ENCODE measurements around the gene CTBP1.

The CTBP1 gene

GRCh38 chr4:1199556-1200331 is 49.2 kb downstream of the CTBP1 start:
- TF ChIP-seq ZBTB7A (IDR thresholded peaks at IDR 0.05; ENCODE audit: low read depth), result no peak
- TF ChIP-seq, protein P1, sequence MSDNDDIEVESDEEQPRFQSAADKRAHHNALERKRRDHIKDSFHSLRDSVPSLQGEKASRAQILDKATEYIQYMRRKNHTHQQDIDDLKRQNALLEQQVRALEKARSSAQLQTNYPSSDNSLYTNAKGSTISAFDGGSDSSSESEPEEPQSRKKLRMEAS (IDR thresholded peaks at IDR 0.05), result no peak

- TF ChIP-seq ZBTB7A (IDR thresholded peaks at IDR 0.05; ENCODE audit: low read depth), result no peak
- no peak for TF ChIP-seq TEAD4 (IDR thresholded peaks at IDR 0.05)
- no peak for TF ChIP-seq EP300 (IDR thresholded peaks at IDR 0.05; ENCODE audit: borderline replicate concordance)
- TF ChIP-seq FOXM1 (IDR thresholded peaks at IDR 0.05; ENCODE audit: borderline replicate concordance, low read depth), result no peak
- no peak for TF ChIP-seq TAF1 (IDR thresholded peaks at IDR 0.05; ENCODE audit: low read depth)
- TF ChIP-seq CEBPB (IDR thresholded peaks at IDR 0.05), result no peak
- no peak for TF ChIP-seq YY1 (IDR thresholded peaks at IDR 0.05; ENCODE audit: low read depth)
- no peak for TF ChIP-seq EGR1 (IDR thresholded peaks at IDR 0.05)
- no peak for TF ChIP-seq CREB1 (IDR thresholded peaks at IDR 0.05; ENCODE audit: low read depth)
- no peak for TF ChIP-seq TCF12 (IDR thresholded peaks at IDR 0.05; ENCODE audit: low read depth)
- no peak for TF ChIP-seq NFIC (IDR thresholded peaks at IDR 0.05)
- TF ChIP-seq, protein P1 (IDR thresholded peaks at IDR 0.05), result no peak
- no peak for TF ChIP-seq USF1 (IDR thresholded peaks at IDR 0.05)
Measured at GRCh38 chr4:1198098-1198844, 50.7 kb downstream of the CTBP1 start.

DNA sequence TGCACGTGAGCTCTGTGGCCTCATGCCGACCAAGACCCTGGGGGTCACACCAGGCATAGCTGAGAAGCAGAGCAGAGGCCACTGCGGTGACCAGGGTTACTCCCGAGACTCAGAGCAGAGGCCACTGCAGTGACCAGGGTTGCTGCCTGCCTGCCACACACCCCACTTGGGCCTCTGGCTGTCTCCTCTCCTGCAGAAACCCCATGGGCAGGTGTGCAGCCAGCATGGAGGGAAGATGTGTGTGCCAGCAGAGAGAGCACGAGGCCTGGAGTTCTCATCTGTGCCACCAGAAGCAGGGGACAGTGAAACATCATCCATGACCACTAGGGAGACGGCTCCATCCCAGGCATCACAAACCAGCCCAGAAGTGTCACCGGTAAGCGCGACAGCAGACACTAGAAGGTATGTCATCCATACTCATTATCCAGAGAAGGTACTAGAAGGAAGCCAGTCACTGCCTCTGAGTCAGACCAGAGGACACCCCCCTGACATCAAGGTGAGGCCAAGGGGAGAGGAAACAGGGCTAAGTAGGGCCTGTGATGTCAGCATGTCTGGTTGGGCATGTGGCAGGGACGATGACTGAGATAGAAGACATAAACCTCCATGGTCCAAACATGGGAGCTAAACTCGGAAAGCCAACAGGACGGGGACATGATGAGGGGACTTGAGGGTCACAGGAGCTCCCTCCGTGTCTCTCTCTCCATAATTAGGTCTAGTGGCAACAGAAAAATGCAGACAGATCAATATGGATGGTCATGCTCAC is 52.3 kb downstream of the CTBP1 start:
- TF ChIP-seq TEAD4 (IDR thresholded peaks at IDR 0.05), result no peak

DNA sequence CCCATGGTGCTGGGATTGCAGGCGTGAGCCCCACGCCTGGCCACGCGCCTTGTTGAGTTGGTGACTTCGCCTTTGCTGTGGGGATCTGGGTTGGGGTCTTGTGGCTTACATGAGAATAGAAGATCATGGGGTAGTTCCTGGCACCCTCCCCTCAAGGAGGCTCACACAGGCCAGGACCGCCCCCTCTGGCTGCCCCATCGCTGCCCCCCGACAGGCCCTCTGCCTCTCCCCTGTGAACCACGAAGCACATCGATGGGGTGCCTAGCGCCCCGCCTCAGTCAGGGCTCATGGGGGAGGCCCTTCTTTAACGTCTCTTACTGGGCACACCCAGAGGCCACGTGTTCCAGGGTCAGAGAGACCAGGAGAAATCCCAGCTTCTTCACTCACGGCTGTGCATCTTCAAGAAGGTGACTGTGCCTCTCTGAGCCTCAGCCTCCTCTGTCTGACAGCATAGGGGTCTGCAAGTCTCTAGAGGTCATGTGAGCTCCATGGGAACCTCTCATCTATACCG is 53.0 kb downstream of the CTBP1 start:
- TF ChIP-seq RAD21 (IDR thresholded peaks at IDR 0.05; ENCODE audit: low read depth) (no peak), NFIC (IDR thresholded peaks at IDR 0.05) (no peak), USF1 (IDR thresholded peaks at IDR 0.05) (no peak), TAF1 (IDR thresholded peaks at IDR 0.05; ENCODE audit: low read depth) (no peak), TEAD4 (IDR thresholded peaks at IDR 0.05) (no peak), CREB1 (IDR thresholded peaks at IDR 0.05; ENCODE audit: low read depth) (no peak)
- TF ChIP-seq, protein P1 (IDR thresholded peaks at IDR 0.05), result no peak

DNA sequence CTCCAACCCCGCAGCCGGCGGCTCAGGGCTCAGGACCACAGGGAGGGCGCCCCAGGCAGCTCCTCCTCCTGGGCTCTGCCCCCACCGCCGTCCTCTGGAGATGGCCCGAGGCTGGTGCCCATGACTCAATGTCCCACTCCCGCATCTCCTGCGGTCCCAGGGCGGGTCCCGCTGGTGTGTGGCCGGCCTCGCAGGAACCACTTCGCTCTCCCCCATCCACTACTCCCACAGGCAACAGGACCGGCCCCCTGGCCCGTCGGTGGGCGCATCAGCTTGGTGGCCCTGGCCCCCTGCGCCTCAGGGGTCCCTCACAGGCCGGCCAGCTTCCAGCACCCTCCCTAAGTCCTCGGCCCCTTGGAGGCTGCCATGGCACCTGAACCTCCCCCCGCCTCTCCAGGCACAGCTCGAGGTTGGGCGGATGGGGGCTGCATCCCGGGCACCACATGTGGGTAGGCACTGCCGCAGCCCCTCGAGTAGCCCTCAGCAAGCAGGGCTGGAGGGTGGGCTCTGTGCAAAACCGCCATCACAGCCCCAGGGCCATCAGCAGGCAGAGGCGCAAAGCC is 53.7 kb downstream of the CTBP1 start:
- TF ChIP-seq, protein P2, sequence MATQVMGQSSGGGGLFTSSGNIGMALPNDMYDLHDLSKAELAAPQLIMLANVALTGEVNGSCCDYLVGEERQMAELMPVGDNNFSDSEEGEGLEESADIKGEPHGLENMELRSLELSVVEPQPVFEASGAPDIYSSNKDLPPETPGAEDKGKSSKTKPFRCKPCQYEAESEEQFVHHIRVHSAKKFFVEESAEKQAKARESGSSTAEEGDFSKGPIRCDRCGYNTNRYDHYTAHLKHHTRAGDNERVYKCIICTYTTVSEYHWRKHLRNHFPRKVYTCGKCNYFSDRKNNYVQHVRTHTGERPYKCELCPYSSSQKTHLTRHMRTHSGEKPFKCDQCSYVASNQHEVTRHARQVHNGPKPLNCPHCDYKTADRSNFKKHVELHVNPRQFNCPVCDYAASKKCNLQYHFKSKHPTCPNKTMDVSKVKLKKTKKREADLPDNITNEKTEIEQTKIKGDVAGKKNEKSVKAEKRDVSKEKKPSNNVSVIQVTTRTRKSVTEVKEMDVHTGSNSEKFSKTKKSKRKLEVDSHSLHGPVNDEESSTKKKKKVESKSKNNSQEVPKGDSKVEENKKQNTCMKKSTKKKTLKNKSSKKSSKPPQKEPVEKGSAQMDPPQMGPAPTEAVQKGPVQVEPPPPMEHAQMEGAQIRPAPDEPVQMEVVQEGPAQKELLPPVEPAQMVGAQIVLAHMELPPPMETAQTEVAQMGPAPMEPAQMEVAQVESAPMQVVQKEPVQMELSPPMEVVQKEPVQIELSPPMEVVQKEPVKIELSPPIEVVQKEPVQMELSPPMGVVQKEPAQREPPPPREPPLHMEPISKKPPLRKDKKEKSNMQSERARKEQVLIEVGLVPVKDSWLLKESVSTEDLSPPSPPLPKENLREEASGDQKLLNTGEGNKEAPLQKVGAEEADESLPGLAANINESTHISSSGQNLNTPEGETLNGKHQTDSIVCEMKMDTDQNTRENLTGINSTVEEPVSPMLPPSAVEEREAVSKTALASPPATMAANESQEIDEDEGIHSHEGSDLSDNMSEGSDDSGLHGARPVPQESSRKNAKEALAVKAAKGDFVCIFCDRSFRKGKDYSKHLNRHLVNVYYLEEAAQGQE (IDR thresholded peaks at IDR 0.05; ENCODE audit: low read depth), result no peak
- no peak for TF ChIP-seq USF1 (IDR thresholded peaks at IDR 0.05)
- no peak for TF ChIP-seq CEBPB (IDR thresholded peaks at IDR 0.05)
- no peak for TF ChIP-seq TEAD4 (IDR thresholded peaks at IDR 0.05)
- TF ChIP-seq EGR1 (IDR thresholded peaks at IDR 0.05), result no peak
- TF ChIP-seq RAD21 (IDR thresholded peaks at IDR 0.05; ENCODE audit: low read depth), result no peak
- TF ChIP-seq FOXM1 (IDR thresholded peaks at IDR 0.05; ENCODE audit: borderline replicate concordance, low read depth), result no peak
- TF ChIP-seq YY1 (IDR thresholded peaks at IDR 0.05; ENCODE audit: low read depth), result no peak
- TF ChIP-seq, protein P1 (IDR thresholded peaks at IDR 0.05), result no peak
- no peak for TF ChIP-seq TAF1 (IDR thresholded peaks at IDR 0.05; ENCODE audit: low read depth)
- no peak for TF ChIP-seq NFIC (IDR thresholded peaks at IDR 0.05)
- TF ChIP-seq ZBTB7A (IDR thresholded peaks at IDR 0.05; ENCODE audit: low read depth), result no peak
- TF ChIP-seq TCF12 (IDR thresholded peaks at IDR 0.05; ENCODE audit: low read depth), result no peak
- no peak for TF ChIP-seq CREB1 (IDR thresholded peaks at IDR 0.05; ENCODE audit: low read depth)
- TF ChIP-seq EP300 (IDR thresholded peaks at IDR 0.05; ENCODE audit: borderline replicate concordance), result no peak
